Naive B cell (primary cell): ENCODE results near the gene ACSL5. TPM values are rescaled to one million over a fixed set of nuclear protein-coding genes. Genes with fewer than 3 reads are reported as not detected.

Source experiments
- polyA plus RNA-seq, 6 donors: library from polyadenylated mRNA; unstranded; fragments of 300-500 nt; fragmentation: Illumina TruSeq; gene quantifications; one replicate each; pipeline ENCODE4 v1.2.3, GENCODE V29; 2021; ENCODE audit warnings: low read depth in 6 of 6

The ACSL5 gene
- polyA plus RNA-seq, 6 donors from 2014 or later: 38.9 to 89.1 (median 60.2) TPM

Other genes with a start within 250 kb of the ACSL5 start
- 1 to 10 TPM in 5 of 6 donors, not detected in 1; 1.3 to 4.3 (median 2.9) TPM for gene GPAM, start 190.4 kb upstream of the ACSL5 start, polyA plus RNA-seq
- not detected for gene TECTB, start 90.7 kb upstream of the ACSL5 start, polyA plus RNA-seq
- 10 to 100 TPM; 18.4 to 44.6 (median 33.3) TPM for gene ZDHHC6, start 72.8 kb downstream of the ACSL5 start, polyA plus RNA-seq
- gene VTI1A, start 73.1 kb downstream of the ACSL5 start, polyA plus RNA-seq: 10 to 100 TPM; 24.9 to 42.9 (median 40.3) TPM